Measurements from ENCODE around the gene CTSZ.
"Not testable (repeated sequence)": the region's sequence is repeated elsewhere in the genome, so short reads cannot be mapped to it uniquely, and the experiment has no call there.

The CTSZ gene

GRCh38 chr20:59046862-59047261 is 39.8 kb upstream of the CTSZ start:
- DNase-seq (ENCODE audit: low read depth) = no peak
- H3K4me3 ChIP-seq (ENCODE audit: low read depth, low read length) = no peak overlapping the region
- no peak for TF ChIP-seq CTCF (conservative IDR thresholded peaks at IDR 0.05; ENCODE audit: low read depth, low read length)

- DNase-seq (ENCODE audit: low read depth) = no peak
- no peak for TF ChIP-seq CTCF (conservative IDR thresholded peaks at IDR 0.05; ENCODE audit: low read depth, low read length)
- no peak overlapping the region for H3K4me3 ChIP-seq (ENCODE audit: low read depth, low read length)
Observed at GRCh38 chr20:59044796-59045195, 37.7 kb upstream of the CTSZ start.

- no peak for TF ChIP-seq CTCF (conservative IDR thresholded peaks at IDR 0.05; ENCODE audit: low read depth, low read length)
- no peak overlapping the region for H3K4me3 ChIP-seq (ENCODE audit: low read depth, low read length)
- no peak for DNase-seq (ENCODE audit: low read depth)
Observed at GRCh38 chr20:59044295-59044694, 37.2 kb upstream of the CTSZ start.

- no peak overlapping the region for H3K4me3 ChIP-seq (ENCODE audit: low read depth, low read length)
- TF ChIP-seq CTCF (conservative IDR thresholded peaks at IDR 0.05; ENCODE audit: low read depth, low read length) = no peak
Observed at GRCh38 chr20:59043698-59044097, 36.6 kb upstream of the CTSZ start.

GRCh38 chr20:59042796-59043631 is 36.0 kb upstream of the CTSZ start:
- peak overlapping the region; percentile 90 for H3K4me3 ChIP-seq (ENCODE audit: low read depth, low read length)
- DNase-seq (ENCODE audit: low read depth) = peak; percentile 92
- TF ChIP-seq CTCF (conservative IDR thresholded peaks at IDR 0.05; ENCODE audit: low read depth, low read length) = no peak

More at GRCh38 chr20:59043698-59044097, 36.6 kb upstream of the CTSZ start:
- no peak for DNase-seq (ENCODE audit: low read depth)

- TF ChIP-seq CTCF (conservative IDR thresholded peaks at IDR 0.05; ENCODE audit: low read depth, low read length) = no peak
- peak; percentile 25 for DNase-seq (ENCODE audit: low read depth)
- peak within 1 kb of the TSS; percentile 90 for H3K4me3 ChIP-seq (ENCODE audit: low read depth, low read length)
Observed at GRCh38 chr20:59042151-59042795, 35.2 kb upstream of the CTSZ start, which contains the start of gene PRELID3B. TSS of gene PRELID3B (minus strand) at chr20:59042786. CDS start at chr20:59042730, 56 bp downstream.

GRCh38 chr20:59041487-59041886 is 34.4 kb upstream of the CTSZ start:
- DNase-seq (ENCODE audit: low read depth) = not testable (repeated sequence)
- peak overlapping the region; percentile 90 for H3K4me3 ChIP-seq (ENCODE audit: low read depth, low read length)
